GM12801 (cell line): Measurements from ENCODE around the gene DOCK4.

Experiments
- CTCF ChIP-seq: IDR thresholded peaks from one replicate; pipeline ENCODE4 v1.5.1; 2011; ENCODE audit warnings: control low read depth; ENCODE audit not compliant: insufficient read length; ENCODE audit errors: extremely low read depth

Gene DOCK4

GRCh38 chr7:111832174-111832573, 374.0 kb downstream of the DOCK4 start:
- TF ChIP-seq CTCF: no peak

- no peak for TF ChIP-seq CTCF
These were observed 377.0 kb downstream of the DOCK4 start for GRCh38 chr7:111829221-111829620.

DNA sequence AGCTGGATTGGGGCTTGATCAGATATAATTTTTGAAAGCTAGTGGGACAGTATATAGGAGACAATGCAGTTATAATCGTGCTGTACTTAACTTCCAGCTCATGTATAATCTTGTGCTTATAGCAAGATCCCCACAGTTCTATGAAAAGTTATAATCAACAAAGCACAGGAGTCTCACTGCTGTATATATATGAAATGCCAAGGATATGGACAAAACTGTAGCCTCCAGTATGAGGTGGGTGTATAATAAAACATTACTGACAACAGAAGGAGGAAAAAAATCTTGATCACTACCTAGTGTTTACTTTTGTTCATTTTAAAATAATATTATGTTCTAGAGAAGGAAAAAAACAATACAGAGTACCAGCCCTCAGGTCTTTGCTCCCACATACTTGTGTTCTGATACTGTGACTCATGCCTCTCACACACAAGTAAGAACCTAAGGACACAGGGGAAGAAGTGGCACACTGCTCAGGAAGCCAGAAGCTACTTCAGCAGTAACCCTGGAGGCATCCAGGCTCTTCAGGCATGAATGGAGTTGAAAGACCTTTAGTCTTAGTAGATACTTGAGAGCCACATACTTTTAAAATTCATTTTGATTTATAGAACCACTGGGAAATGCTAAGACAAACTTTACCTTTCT, 378.2 kb downstream of the DOCK4 start:
- no peak for TF ChIP-seq CTCF

DNA sequence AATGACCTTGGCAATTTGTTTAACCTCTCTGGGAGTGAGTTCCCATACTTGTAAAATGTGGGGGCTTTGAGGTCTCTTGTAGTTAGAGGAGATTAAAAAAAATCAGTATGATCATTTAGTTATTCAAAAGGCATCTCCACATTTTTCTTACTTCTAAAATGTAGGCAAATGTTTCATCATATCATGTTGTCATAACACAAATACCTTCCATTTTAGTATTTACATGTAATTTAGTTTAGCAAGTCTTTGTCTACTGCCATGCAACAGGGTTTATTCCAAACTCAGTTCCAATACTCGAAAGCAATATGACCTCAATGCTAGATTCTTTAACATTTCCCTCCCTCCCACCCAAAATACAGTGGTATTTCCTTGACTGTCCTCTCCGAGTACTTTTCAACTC, 381.2 kb downstream of the DOCK4 start:
- TF ChIP-seq CTCF: no peak

- TF ChIP-seq CTCF: no peak
These were observed 382.4 kb downstream of the DOCK4 start for GRCh38 chr7:111823826-111824225.

- no peak for TF ChIP-seq CTCF
These were observed 385.2 kb downstream of the DOCK4 start for GRCh38 chr7:111821046-111821445.

GRCh38 chr7:111820621-111821020, 385.6 kb downstream of the DOCK4 start:
- no peak for TF ChIP-seq CTCF

DNA sequence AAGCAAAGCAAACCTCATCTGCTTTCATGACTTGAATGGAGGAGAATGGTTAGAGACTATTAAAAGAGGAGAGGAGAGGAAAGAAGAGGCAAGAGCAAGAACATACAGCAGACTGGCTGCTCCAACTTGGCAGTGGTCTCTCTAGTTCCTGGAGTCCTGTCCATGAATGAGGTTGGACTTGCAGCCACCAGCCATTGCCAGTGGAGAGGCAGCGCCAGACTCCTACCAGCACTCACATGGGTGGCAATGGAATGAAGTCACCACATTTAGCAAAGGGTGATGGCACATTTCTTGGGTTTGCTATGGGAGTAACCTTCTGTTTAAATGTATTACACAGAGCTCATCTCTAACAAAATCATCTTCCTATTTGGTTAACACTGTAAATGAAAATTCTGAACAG, 386.1 kb downstream of the DOCK4 start:
- TF ChIP-seq CTCF: no peak
